DMS 273 (cell line): ENCODE measurements around the gene FAM227B.

Source experiments
- DNase-seq: peaks from one replicate; lab custom pipeline; 2025; ENCODE audit not compliant: unreplicated experiment; lab: John Stamatoyannopoulos, UW

The FAM227B gene

GRCh38 chr15:49303003-49303402, 317.6 kb downstream of the FAM227B start:
- DNase-seq: no peak

GRCh38 chr15:49301562-49301961, 319.1 kb downstream of the FAM227B start:
- DNase-seq: no peak

GRCh38 chr15:49300856-49301255, 319.8 kb downstream of the FAM227B start:
- no peak for DNase-seq

- no peak for DNase-seq
Observed at GRCh38 chr15:49297584-49297983, 323.0 kb downstream of the FAM227B start.

GRCh38 chr15:49296258-49296657, 324.4 kb downstream of the FAM227B start:
- DNase-seq: no peak

GRCh38 chr15:49293941-49294340, 326.7 kb downstream of the FAM227B start:
- DNase-seq: no peak

GRCh38 chr15:49290191-49290590, 330.4 kb downstream of the FAM227B start:
- peak; percentile 28 for DNase-seq

GRCh38 chr15:49288391-49288790, 332.2 kb downstream of the FAM227B start:
- DNase-seq: no peak

GRCh38 chr15:49287481-49287880, 333.1 kb downstream of the FAM227B start:
- no peak for DNase-seq

GRCh38 chr15:49286649-49287404, 333.8 kb downstream of the FAM227B start:
- DNase-seq: no peak

- no peak for DNase-seq
Observed at GRCh38 chr15:49282366-49282765, 338.3 kb downstream of the FAM227B start.

- peak; percentile 9 for DNase-seq
Observed at GRCh38 chr15:49279521-49280456, 340.8 kb downstream of the FAM227B start.

GRCh38 chr15:49278751-49279150, 341.9 kb downstream of the FAM227B start:
- DNase-seq: no peak
